HG02678 (cell line): ENCODE data around the gene FDPS.
"Not testable (repeated sequence)": the region's sequence is repeated elsewhere in the genome, so short reads cannot be mapped to it uniquely, and the experiment has no call there.

ENCODE experiments used
- ATAC-seq: cut with Tn5 transposase; IDR thresholded peaks from one replicate; pipeline ENCODE4 v1.9.1; 2021; ENCODE audit warnings: mild to moderate bottlenecking, moderate library complexity; ENCODE audit not compliant: unreplicated experiment

The FDPS gene

GRCh38 chr1:155318082-155318481 lies 9.4 kb downstream of the FDPS start:
- no peak for ATAC-seq

GRCh38 chr1:155319536-155319935 lies 10.9 kb downstream of the FDPS start:
- ATAC-seq, result no peak

- ATAC-seq, result no peak
Observed at GRCh38 chr1:155320252-155320651, 11.6 kb downstream of the FDPS start.

- no peak for ATAC-seq
Observed at GRCh38 chr1:155320661-155321617, 12.3 kb downstream of the FDPS start, which contains the start of gene RUSC1. TSS of gene RUSC1 (plus strand) at chr1:155320894. CDS start at chr1:155321774, 880 bp downstream.

GRCh38 chr1:155321639-155322503 lies 13.2 kb downstream of the FDPS start:
- ATAC-seq, result no peak

GRCh38 chr1:155322571-155322952 lies 13.9 kb downstream of the FDPS start:
- ATAC-seq, result no peak

- ATAC-seq, result peak; percentile 47
Observed at GRCh38 chr1:155322953-155323728, 14.5 kb downstream of the FDPS start.

- ATAC-seq, result peak; percentile 49
Observed at GRCh38 chr1:155323729-155324036, 15.0 kb downstream of the FDPS start.

GRCh38 chr1:155324037-155324716 lies 15.5 kb downstream of the FDPS start:
- peak; percentile 67 for ATAC-seq

- ATAC-seq, result no peak
Observed at GRCh38 chr1:155324717-155325602, 16.3 kb downstream of the FDPS start.

- no peak for ATAC-seq
Observed at GRCh38 chr1:155325603-155325893, 16.9 kb downstream of the FDPS start.

- no peak for ATAC-seq
Observed at GRCh38 chr1:155326020-155326526, 17.4 kb downstream of the FDPS start.

- ATAC-seq, result no peak
Observed at GRCh38 chr1:155326631-155327037, 18.0 kb downstream of the FDPS start.

GRCh38 chr1:155327981-155328380 lies 19.3 kb downstream of the FDPS start:
- no peak for ATAC-seq

- not testable (repeated sequence) for ATAC-seq
Observed at GRCh38 chr1:155328856-155329255, 20.2 kb downstream of the FDPS start.

GRCh38 chr1:155329980-155330598 lies 21.4 kb downstream of the FDPS start:
- no peak for ATAC-seq

GRCh38 chr1:155334962-155335361 lies 26.3 kb downstream of the FDPS start:
- ATAC-seq, result no peak

- no peak for ATAC-seq
Observed at GRCh38 chr1:155339515-155340097, 30.9 kb downstream of the FDPS start.

GRCh38 chr1:155342842-155343241 lies 34.2 kb downstream of the FDPS start:
- ATAC-seq, result no peak
